Liver (tissue), 9 donors: Measurements from ENCODE around the gene ADAR. TPM values are rescaled to one million over a fixed set of nuclear protein-coding genes. Genes with fewer than 3 reads are reported as not detected.

Experiments used
- DNase-seq: peaks from one replicate; pipeline ENCODE4 v3.0.0-alpha.2; 2017; ENCODE audit warnings: low spot score
- H3K27ac ChIP-seq, 2 donors: one replicate each; pipeline ENCODE4 v1.7.0; 2013; ENCODE audit warnings: inconsistent platforms in 2 of 2, low read length in 2 of 2, control low read depth in 1 of 2, low read depth in 1 of 2, mild to moderate bottlenecking in 1 of 2
- H3K27me3 ChIP-seq, 4 donors: one replicate each; pipeline versions ENCODE4 v1.6.1 to v1.7.0; 2013; ENCODE audit warnings: low read length in 3 of 4, inconsistent platforms in 1 of 4, mild to moderate bottlenecking in 1 of 4, moderate library complexity in 1 of 4; ENCODE audit not compliant: control insufficient read depth in 4 of 4, insufficient read depth in 4 of 4
- H3K36me3 ChIP-seq, 4 donors: one replicate each; pipeline versions ENCODE4 v1.6.1 to v1.7.0; 2013; ENCODE audit warnings: low read length in 3 of 4, mild to moderate bottlenecking in 3 of 4, low read depth in 1 of 4, moderate library complexity in 1 of 4; ENCODE audit not compliant: control insufficient read depth in 4 of 4, insufficient read depth in 3 of 4
- H3K4me1 ChIP-seq, 4 donors: one replicate each; pipeline versions ENCODE4 v1.6.1 to v1.7.0; 2013; ENCODE audit warnings: low read length in 3 of 4, mild to moderate bottlenecking in 3 of 4, moderate library complexity in 1 of 4; ENCODE audit not compliant: control insufficient read depth in 4 of 4, insufficient read depth in 4 of 4
- H3K4me3 ChIP-seq, 3 donors: one replicate each; pipeline versions ENCODE4 v1.6.1 to v1.7.0; 2013; ENCODE audit warnings: low read length in 3 of 3, control low read depth in 1 of 3, low read depth in 1 of 3, mild to moderate bottlenecking in 1 of 3
- H3K9ac ChIP-seq, 2 donors: one replicate each; pipeline ENCODE4 v1.7.0; 2013; ENCODE audit warnings: low read length in 2 of 2, mild to moderate bottlenecking in 2 of 2, moderate library complexity in 2 of 2, control low read depth in 1 of 2, low read depth in 1 of 2
- H3K9me3 ChIP-seq, 4 donors: one replicate each; pipeline versions ENCODE4 v1.6.1 to v1.7.0; 2013; ENCODE audit warnings: low read length in 3 of 4; ENCODE audit not compliant: control insufficient read depth in 4 of 4
- ATF3 ChIP-seq: IDR thresholded peaks from 2 replicates; pipeline ENCODE4 v1.6.1; 2016; ENCODE audit warnings: antibody characterized with exemption
- EGR1 ChIP-seq, 2 donors: IDR thresholded peaks; 2 replicates each; pipeline ENCODE4 v1.6.1; 2016 to 2018; ENCODE audit warnings: antibody characterized with exemption in 2 of 2, low read depth in 2 of 2
- FOXA1 ChIP-seq: IDR thresholded peaks from 2 replicates; pipeline ENCODE4 v1.6.1; 2016; ENCODE audit warnings: antibody characterized with exemption
- FOXA2 ChIP-seq: IDR thresholded peaks from 2 replicates; pipeline ENCODE4 v1.6.1; 2016; ENCODE audit warnings: antibody characterized with exemption
- GABPA ChIP-seq, 2 donors: IDR thresholded peaks in 1 of 2; conservative IDR thresholded peaks in 1 of 2; 2 replicates each; pipeline ENCODE4 v1.6.1; 2016; ENCODE audit warnings: antibody characterized with exemption in 2 of 2, mild to moderate bottlenecking in 1 of 2, moderate library complexity in 1 of 2
- HNF4A ChIP-seq, 2 donors: conservative IDR thresholded peaks; 2 replicates each; pipeline ENCODE4 v1.6.1; 2016; ENCODE audit warnings: antibody characterized with exemption in 2 of 2, mild to moderate bottlenecking in 2 of 2
- HNF4G ChIP-seq: IDR thresholded peaks from 2 replicates; pipeline ENCODE4 v1.6.1; 2016; ENCODE audit warnings: antibody characterized with exemption
- JUND ChIP-seq, 2 donors: IDR thresholded peaks; 2 replicates each; pipeline ENCODE4 v1.6.1; 2016; ENCODE audit warnings: antibody characterized with exemption in 2 of 2
- NR2F2 ChIP-seq: IDR thresholded peaks from 2 replicates; pipeline ENCODE4 v1.6.1; 2016; ENCODE audit warnings: antibody characterized with exemption
- RAD21 ChIP-seq, 2 donors: IDR thresholded peaks; 2 replicates each; pipeline ENCODE4 v1.6.1; 2016; ENCODE audit warnings: antibody characterized with exemption in 2 of 2, mild to moderate bottlenecking in 2 of 2
- REST ChIP-seq: IDR thresholded peaks from 2 replicates; pipeline ENCODE4 v1.6.1; 2016; ENCODE audit warnings: antibody characterized with exemption, mild to moderate bottlenecking
- RXRA ChIP-seq, 2 donors: IDR thresholded peaks; 2 replicates each; pipeline ENCODE4 v1.6.1; 2017 to 2018; ENCODE audit warnings: antibody characterized with exemption in 2 of 2, mild to moderate bottlenecking in 1 of 2
- SP1 ChIP-seq: IDR thresholded peaks from 2 replicates; pipeline ENCODE4 v1.6.1; 2018; ENCODE audit warnings: antibody characterized with exemption, mild to moderate bottlenecking
- TAF1 ChIP-seq: conservative IDR thresholded peaks from 2 replicates; pipeline ENCODE4 v1.6.1; 2016; ENCODE audit warnings: antibody characterized with exemption, mild to moderate bottlenecking
- YY1 ChIP-seq: IDR thresholded peaks from 2 replicates; pipeline ENCODE4 v1.6.1; 2016; ENCODE audit warnings: antibody characterized with exemption, mild to moderate bottlenecking
- ZBTB33 ChIP-seq: IDR thresholded peaks from 2 replicates; pipeline ENCODE4 v1.6.1; 2016; ENCODE audit warnings: antibody characterized with exemption
- WGBS: extraction: QIAGEN DNeasy Blood & Tissue Kit; methylation state at CpG from one replicate; pipeline ENCODE4 v1.1.7; 2013; 5-methylcytosine and 5-hydroxymethylcytosine counted together
- polyA plus RNA-seq, 2 donors: library from polyadenylated mRNA; stranded (reverse) in 1 of 2; unstranded in 1 of 2; fragments of 200-250 nt in 1 of 2; fragments of >200 nt in 1 of 2; fragmentation: Nextera tagmentation in 1 of 2; extraction: Ambion mirVana in 1 of 2; gene quantifications; one replicate each; pipeline versions ENCODE4 v1.2.1 to v1.2.3, GENCODE V29; 2013 to 2015
- total RNA-seq, 2 donors: library from RNA; depleted of rRNA; stranded (reverse); fragments of >200 nt; gene quantifications; one replicate each; pipeline ENCODE4 v1.2.3, GENCODE V29; 2014
- TF ChIP-seq, protein P1 (sequence below): IDR thresholded peaks from 2 replicates; pipeline ENCODE4 v1.6.1; 2016; ENCODE audit warnings: antibody characterized with exemption
- TF ChIP-seq, protein P2 (sequence below): fragments of 150-350 bp; IDR thresholded peaks from 2 replicates; pipeline ENCODE4 v1.5.1; 2017; ENCODE audit warnings: improper control_type of control experiment, low read depth, low read length; ENCODE audit not compliant: missing input control
- donor health status: healthy.
- donor health status: healthy.
- donor health status: healthy.
- donor health status: healthy.
- donor health status: healthy.

The ADAR gene
- total and polyA plus RNA-seq, 4 donors, result 39.3 to 76.1 (median 51.1) TPM

- Histone ChIP-seq H3K4me3 (peak overlapping the region; percentile 60 to 84 (median 83)), H3K9ac (peak overlapping the region in 1 of 2 donors; percentile 87), H3K4me1 (peaks cover 0 to 15% (median 9%) of the 10 kb centered on the region in 4 donors), H3K36me3 (no peaks in the 10 kb centered on the region), H3K27me3 (no peaks in the 10 kb centered on the region), H3K27ac (peak overlapping the region; percentile 77 to 94), H3K9me3 (peaks cover 0 to 2% (median 0%) of the 10 kb centered on the region in 4 donors)
- no peak for DNase-seq
- TF ChIP-seq TAF1, result no peak
- TF ChIP-seq SP1, result no peak
- TF ChIP-seq ATF3, result peak; percentile 25
- TF ChIP-seq RAD21 (IDR thresholded peaks at IDR 0.05), result peak in 1 of 2 donors; percentile 2
- WGBS, result 6% methylated on average over 5 of the region's 5 CpGs
Measured at GRCh38 chr1:154628121-154628405, 20.1 kb upstream of the ADAR start.

DNA sequence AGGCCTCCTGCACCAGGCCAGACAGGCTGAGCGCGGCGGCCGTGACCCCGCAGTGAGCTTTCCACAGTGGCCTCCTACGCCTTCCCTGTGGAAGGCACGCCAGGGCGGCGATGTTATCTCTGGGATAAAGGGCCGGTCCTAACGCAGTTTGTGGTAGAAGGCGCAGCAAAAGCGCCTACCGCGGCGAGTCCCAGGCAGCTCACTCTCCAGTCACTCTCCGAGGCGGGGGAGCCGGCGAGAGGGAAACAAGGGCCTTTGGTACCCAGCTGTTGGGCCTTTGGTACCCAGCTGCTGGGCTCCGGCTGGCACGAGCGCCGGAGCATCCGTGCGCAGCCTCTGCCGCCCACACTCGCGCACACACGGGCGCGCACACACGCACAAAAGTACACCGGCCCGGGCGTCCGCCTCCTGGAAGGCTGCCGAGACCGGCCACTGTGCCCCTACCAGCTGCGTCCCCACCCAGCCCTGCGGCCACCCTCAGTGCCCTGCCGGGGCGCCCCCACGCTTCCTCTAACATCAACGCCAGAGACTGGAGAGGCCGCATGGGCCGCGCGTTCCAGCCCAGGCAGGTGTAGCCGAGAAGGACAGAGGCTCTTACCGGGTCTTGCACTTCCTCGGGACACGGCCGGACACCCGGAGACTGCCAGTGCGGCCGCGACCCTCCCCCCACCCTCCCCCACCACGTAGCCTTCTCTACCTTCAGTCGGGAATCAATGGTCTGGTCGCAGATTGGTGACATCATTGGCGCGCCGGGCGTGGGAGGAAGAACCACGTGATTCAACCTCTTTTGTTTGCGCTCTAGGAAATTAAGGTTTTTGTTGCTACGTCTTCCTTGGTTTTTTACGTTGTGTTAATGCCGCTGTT, 19.5 kb upstream of the ADAR start:
- H3K4me3 ChIP-seq, result peak overlapping the region; percentile 60 to 84 (median 83)
- H3K9me3 ChIP-seq, result peaks cover 0 to 2% (median 0%) of the 10 kb centered on the region in 4 donors
- H3K9ac ChIP-seq, result peak overlapping the region; percentile 82 to 87
- peaks cover 0 to 15% (median 9%) of the 10 kb centered on the region in 4 donors for H3K4me1 ChIP-seq
- H3K36me3 ChIP-seq, result no peaks in the 10 kb centered on the region
- TF ChIP-seq YY1, result peak; percentile 43
- TF ChIP-seq, protein P1, sequence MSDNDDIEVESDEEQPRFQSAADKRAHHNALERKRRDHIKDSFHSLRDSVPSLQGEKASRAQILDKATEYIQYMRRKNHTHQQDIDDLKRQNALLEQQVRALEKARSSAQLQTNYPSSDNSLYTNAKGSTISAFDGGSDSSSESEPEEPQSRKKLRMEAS, result peak; percentile 47
- TF ChIP-seq, protein P2, sequence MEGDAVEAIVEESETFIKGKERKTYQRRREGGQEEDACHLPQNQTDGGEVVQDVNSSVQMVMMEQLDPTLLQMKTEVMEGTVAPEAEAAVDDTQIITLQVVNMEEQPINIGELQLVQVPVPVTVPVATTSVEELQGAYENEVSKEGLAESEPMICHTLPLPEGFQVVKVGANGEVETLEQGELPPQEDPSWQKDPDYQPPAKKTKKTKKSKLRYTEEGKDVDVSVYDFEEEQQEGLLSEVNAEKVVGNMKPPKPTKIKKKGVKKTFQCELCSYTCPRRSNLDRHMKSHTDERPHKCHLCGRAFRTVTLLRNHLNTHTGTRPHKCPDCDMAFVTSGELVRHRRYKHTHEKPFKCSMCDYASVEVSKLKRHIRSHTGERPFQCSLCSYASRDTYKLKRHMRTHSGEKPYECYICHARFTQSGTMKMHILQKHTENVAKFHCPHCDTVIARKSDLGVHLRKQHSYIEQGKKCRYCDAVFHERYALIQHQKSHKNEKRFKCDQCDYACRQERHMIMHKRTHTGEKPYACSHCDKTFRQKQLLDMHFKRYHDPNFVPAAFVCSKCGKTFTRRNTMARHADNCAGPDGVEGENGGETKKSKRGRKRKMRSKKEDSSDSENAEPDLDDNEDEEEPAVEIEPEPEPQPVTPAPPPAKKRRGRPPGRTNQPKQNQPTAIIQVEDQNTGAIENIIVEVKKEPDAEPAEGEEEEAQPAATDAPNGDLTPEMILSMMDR, result no peak
- peak; percentile 36 for TF ChIP-seq SP1
- TF ChIP-seq RXRA (IDR thresholded peaks at IDR 0.05), result peak; percentile 29 to 59
- TF ChIP-seq RAD21 (IDR thresholded peaks at IDR 0.05), result peak in 1 of 2 donors; percentile 5
- no peak for TF ChIP-seq GABPA (IDR thresholded peaks at IDR 0.05 in 1 of 2, conservative IDR thresholded peaks at IDR 0.05 in 1 of 2)
- TF ChIP-seq FOXA2, result no peak
- no peak for TF ChIP-seq ZBTB33
- TF ChIP-seq REST, result no peak
- no peak for TF ChIP-seq FOXA1
- TF ChIP-seq ATF3, result peak; percentile 52
- TF ChIP-seq TAF1, result no peak
- peak in 1 of 2 donors; percentile 2 for TF ChIP-seq HNF4A (conservative IDR thresholded peaks at IDR 0.05)
- TF ChIP-seq NR2F2, result no peak
- peak; percentile 99 to 100 for TF ChIP-seq EGR1 (IDR thresholded peaks at IDR 0.05; ENCODE audit: low read depth in 2 of 2)
- TF ChIP-seq JUND (IDR thresholded peaks at IDR 0.05), result no peak
- TF ChIP-seq HNF4G, result no peak
- DNase-seq, result peak; percentile 90
- H3K27me3 ChIP-seq, result no peaks in the 10 kb centered on the region
- H3K27ac ChIP-seq, result peak overlapping the region; percentile 77 to 94
- under 1% methylated on average over 70 of the region's 70 CpGs for WGBS
